HG02623 (cell line): ENCODE measurements around the gene SEC24B.
A peak's percentile ranks its signal among the peaks of the same experiment; 100 is the strongest.
"Not testable (repeated sequence)": the region's sequence is repeated elsewhere in the genome, so short reads cannot be mapped to it uniquely, and the experiment has no call there.

Source experiments
- ATAC-seq: cut with Tn5 transposase; IDR thresholded peaks from one replicate; pipeline ENCODE4 v1.9.1; 2021; ENCODE audit warnings: moderate library complexity; ENCODE audit not compliant: unreplicated experiment

The SEC24B gene

DNA sequence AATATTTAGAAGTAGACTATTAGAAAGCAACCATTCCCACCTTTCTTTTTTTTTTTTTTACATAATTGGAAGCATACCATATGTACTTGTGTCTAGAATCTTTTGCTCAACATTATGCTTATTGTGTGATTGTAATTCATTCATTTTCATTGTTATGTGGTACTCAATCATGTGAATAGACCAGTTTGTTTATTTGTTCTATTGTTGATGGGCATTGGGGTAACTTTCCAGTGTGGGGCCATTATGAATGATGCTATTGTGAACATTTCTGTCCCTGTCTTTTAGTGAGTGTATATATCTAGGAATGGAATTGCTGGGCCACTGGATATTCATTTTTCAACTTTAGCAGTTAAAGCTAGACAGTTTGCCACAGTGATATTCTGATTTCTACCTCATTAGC, 63.9 kb downstream of the SEC24B start:
- no peak for ATAC-seq

DNA sequence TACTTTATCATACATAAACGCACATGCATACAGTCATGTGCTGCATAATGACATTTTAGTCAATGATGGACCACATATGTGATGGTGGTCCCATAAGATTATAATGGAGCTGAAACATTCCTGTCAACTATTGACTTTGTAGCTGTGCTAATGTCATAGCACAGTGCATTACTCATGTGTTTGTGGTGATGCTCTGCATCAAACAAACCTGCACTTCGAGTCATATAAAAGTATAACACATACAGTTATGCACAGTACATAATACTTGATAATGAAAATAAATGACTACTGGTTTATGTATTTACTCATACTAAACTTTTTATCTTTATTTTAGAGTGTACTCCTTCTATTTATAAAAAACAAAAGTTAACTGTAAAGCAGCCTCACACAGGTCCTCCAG, 65.9 kb downstream of the SEC24B start:
- no peak for ATAC-seq

DNA sequence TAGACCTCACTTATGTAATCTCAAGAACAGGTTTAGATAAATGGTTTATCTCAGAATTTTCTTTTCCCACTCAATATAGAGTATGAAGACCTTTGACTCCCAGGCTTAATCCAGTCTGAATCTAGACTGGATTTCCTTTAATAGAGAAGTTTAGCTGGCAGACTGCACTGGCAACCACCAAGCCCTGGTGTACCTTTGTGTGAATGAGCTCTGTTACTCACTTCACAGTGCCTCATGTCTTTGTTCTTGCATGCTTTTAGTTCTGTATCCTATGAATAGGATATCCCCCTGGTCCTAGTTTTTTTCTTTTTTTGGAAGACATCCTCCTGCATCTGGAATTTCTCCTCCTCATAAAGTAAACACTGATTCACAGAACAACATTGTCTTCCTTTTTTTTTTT, 73.3 kb downstream of the SEC24B start:
- ATAC-seq, result no peak

DNA sequence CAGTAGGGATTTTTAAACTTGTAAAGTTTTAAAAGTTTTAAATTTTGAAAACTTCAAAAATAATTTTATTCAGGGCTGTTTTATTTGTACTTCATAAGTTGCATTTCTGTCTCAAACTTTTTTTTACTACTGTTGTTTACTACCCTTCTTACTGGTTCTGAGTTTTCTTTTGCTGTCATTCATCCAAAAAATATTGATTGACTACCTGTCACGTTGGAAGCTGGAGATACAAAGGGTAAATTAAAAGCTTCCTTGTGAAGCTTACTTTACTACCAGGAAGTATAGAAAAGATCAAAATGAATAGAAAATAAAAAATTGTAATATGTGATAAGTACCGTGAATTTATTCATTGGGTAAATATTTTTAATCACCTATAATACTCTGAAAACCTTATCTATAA, 77.1 kb downstream of the SEC24B start:
- ATAC-seq, result no peak

DNA sequence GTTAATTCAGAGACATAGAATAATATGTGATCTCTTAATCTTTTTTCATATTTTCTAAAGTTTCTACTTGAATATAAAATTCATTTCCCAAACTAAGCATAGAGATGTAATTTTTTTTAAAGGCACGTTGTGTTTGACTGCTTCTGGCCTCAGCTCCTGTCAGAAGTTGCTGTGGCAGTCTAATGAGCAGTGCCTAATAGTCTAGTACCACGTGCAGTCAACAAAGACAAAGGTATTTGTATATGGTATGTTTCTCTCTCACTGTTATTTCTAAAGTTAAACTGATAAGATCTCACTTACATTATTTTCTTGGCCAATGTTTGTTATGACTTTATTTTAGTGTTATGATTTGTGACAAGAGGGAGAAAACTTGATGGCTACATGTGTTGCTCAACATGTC, 77.8 kb downstream of the SEC24B start:
- no peak for ATAC-seq

DNA sequence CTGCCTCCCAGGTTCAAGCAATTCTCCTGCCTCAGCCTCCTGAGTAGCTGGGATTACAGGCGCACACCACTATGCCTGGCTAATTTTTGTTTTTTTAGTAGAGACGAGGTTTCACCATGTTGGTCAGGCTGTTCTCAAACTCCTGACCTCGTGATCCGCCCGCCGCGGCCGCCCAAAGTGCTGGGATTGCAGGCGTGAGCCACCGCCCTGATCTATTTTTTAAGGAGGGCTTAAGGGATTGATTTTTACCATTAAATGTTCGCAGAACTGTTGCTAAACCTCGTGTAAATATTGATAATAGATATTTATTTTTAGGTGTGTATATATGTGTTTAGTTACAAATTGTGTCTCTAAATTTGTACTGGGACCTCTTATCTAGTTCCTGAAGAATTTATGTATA, 79.8 kb downstream of the SEC24B start:
- ATAC-seq, result not testable (repeated sequence)

DNA sequence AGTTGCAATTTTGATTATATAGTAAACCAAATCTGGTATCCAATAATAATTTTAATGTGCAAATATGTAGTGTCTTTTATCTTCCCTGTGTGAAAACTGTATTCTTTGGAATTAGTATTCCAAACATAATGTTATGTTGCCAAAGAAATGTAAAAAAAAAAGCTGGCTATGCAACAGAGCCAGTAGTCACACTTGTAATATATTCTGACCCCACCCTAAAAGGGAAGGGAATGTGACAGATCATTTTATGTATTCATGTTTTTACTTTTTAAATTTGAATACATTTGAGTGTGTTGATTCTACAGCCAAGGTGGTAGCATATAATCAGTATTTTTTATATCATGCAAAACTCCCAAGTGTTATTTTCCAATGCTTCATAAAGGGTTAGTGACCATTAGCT, 98.6 kb downstream of the SEC24B start:
- ATAC-seq, result no peak

DNA sequence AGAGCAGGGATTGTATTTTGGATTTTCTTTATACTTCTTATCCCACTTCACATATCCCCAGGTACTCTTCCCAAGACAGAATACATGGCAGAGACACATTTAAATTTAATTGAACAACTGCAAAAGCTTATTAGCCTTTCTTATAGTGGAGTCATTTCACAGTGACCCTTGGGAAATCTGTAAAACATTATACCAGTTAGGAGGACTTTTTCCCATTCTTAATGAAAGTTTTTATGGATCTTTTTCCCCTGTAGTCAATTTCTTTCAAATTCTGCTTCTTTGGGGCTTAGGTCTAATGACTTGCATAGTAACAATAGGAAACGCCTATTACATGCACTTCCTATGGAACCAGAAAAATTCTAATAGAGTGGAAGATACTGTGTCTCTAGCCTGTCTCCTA, 111.8 kb downstream of the SEC24B start:
- no peak for ATAC-seq

DNA sequence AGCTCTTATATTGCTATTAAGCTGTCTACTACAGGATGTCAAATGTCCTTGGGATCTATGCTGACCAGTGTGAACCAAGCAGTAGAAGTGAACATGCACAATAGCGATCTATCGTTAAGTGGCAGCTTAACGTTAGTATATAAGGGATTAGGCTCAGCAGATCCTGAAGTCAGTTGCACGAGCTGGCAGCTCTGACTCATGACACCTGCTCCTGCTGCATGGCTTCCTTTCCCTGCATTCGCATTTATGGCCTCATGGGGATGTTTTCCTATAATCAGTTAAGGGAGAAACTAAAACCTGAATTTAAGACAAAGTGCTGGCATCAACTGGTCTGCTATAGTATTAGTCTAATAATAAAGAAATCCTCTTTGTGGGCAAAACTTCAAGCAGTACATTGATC, 113.8 kb downstream of the SEC24B start:
- no peak for ATAC-seq

DNA sequence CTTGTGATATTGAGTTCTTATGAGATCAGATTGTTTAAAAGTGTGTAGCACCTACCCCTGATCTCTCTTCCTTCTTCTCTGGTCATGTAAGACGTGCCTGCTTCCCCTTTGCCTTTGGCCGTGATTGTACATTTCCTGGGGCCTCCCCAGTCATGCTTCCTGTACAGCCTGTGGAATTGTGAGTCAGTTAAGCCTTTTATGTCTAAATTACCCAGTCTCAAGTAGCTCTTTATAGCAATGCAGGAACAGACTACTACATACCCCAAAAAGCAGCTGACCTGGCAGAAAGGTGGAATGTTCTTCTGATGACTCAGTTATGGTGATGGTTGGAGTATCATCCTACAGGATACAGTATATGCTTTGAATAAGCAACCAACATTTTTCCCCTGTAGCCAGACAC, 115.0 kb downstream of the SEC24B start:
- no peak for ATAC-seq

DNA sequence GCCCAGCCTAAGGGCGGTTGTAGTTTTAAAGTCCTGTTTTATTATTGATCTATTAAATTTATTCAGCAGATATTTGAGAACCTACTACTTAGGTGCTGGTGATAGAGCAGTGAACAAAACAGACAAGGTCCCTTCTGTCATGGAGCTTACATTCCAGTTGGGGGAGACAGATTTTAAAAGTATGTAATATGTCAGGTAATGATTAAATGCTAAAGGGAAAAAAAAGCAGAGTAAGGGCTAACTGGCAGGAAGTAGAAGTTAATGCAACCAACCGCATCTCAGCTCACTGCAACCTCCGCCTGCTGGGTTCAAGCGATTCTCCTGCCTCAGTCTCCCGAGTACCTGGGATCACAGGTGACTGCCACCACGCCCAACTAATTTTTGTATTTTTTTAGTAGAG, 118.6 kb downstream of the SEC24B start:
- ATAC-seq, result no peak

DNA sequence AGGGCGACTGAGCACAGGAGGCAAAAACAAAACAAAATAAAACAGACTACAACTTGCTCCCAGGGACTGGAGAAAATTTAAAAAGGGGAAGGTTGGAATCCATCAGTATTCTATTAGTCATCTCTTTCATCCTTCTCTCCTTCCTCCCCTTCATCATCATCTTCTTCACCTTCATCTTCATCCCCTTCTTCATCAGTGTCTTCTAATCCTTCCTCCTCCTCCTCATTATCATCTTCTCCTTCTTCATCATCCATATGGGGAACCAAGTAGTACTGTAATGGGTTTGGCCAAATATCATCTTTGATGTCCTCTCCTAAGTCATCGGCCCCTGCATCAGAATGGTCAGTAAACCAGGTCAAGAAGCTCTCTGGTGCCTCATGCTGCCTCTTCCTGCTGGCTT, 119.5 kb downstream of the SEC24B start:
- no peak for ATAC-seq

DNA sequence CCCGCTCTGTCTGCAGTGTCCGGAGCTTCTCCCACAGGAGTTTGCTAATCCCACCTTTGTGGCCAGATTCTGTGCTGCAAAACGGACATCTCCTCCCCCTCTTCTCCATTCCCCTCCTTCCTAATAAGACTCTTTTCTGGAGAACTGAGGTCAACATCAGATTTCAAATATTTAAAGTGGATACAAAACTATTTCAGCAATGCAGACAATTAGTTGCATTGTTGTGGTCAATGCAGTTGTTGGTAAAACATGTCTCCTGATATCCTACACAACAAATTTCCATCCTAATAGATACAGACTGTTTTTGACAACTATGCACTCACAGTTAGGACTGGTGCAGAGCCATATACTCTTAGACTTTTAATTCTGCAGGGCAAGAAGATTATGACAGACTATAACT, 121.4 kb downstream of the SEC24B start:
- no peak for ATAC-seq

DNA sequence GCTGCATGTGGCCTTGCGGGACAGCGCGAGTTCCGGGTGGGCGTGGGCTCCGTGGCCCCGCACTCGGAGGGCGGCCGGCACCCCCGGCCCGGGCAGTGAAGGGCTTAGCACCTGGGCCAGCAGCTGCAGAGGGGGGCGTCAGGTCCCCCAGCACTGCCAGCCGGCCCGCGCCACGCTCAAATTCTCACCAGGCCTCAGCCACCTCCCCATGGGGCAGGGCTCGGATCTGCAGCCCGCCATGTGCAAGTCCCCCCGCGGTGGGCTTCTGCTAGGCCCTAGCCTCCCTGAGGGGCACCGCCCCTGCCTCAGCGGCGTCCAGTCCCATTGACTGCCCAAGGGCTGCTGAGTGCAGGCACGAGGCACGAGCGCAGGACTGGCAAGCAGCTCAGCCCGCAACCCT, 123.8 kb downstream of the SEC24B start:
- no peak for ATAC-seq

DNA sequence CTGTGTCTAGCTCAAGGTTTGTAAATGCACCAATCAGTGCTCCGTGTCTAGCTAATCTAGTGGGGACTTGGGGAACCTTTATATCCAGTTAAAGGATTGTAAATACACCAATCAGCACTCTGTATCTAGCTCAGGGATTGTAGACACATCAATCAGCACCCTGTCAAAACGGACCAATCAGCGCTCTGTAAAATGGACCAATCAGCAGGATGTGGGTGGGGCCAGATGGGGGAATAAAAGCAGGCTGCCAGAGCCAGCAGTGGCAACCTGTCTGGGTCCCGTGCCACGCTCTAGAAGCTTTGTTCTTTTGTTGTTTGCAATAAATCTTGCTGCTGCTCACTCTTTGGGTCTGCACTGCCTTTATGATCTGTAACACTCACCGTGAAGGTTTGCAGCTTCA, 124.5 kb downstream of the SEC24B start:
- not testable (repeated sequence) for ATAC-seq

DNA sequence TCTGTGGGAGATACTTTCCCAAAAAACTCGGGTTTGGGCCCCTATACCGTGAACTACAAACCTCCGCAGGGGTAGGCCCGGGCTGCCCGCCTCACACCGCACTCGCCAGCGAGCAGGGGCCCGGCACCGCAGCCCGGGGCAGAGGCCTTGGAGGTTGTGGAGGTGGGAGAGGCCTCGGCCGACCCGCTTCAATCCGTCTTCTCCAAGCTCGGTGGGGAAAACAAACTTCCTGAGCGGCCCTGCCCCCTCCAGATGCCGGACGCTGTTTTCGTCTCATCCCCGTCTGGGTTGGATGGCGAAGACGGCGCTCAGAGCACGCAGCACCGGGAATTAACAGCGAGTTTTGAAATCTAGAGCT, 126.0 kb downstream of the SEC24B start:
- peak; percentile 16 for ATAC-seq

DNA sequence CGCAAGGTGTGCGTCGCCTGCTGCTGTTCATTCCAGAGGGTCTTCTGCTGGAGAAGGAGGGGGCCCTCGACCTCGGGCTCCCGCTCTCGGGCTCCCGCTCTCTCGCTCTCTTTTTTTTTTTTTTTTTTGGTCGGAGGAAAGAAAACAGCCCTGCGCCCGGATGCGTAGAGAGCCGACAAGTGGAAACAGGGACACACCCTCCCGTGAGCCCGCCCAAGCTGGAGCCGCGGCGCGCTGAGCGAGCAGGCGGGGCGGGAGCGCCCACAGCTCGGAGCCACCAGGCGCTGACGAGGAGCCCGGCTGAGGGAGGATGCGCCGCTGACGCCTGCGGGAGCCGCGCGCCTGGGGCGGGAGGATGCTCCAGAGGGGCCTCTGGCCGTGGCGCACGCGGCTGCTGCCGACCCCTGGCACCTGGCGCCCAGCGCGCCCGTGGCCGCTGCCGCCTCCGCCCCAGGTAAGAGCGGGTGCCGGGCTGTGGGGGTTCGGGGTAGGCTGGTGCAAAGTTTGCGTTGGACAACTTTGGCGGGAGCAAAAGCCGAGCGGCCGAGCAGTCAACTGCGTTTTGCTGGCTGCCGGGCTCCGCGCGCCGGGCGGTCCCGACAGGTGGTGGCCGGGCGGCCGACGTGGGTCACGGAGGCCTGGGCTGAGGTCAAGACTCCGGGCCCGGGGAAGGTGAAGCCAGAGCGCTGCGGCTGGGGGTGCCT, 126.5 kb downstream of the SEC24B start, which contains the start of gene MCUB:
Gene MCUB, plus strand, starts transcription at position 264 of the 704 bp plus-strand sequence. Its CDS starts 92 bp downstream, at position 356.
- ATAC-seq, result peak; percentile 89

DNA sequence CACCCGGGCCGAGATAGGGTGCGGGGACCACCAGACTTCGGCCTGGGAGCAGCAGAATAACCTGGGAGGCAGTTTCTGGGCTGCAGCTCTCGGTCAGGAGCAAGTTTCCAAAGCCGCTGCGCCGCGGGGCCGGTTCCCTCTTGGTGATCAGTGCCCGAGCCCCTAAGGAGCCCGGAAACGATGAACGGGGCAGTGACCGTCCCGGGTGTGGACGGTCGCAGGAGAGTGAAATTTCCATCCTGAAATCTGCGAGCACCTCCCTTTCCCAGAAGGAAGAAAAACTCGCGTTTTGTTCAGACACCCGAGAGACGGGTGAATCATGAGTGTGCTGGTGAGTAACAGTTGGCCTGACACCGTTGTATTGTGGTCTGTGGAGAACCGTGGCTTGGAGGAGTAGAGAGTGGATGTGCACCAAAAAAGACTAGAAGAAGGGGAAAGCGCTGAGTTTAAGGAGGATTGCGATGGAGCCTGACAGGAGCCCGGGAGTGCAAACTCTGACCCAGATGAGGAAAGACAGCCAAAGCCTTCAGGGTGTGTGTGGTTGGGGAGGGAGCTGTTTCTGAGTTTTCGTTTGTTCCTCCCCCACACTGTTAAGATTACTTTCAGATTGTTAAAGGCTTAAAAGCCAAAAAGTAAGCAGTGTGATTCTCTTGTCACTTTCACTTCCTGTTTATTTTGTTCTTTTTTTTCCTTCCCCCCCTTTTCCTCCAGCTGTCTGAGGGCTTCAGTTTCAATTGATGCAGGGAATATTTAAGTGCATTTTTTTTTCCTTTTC, 127.3 kb downstream of the SEC24B start:
- ATAC-seq, result peak; percentile 57

DNA sequence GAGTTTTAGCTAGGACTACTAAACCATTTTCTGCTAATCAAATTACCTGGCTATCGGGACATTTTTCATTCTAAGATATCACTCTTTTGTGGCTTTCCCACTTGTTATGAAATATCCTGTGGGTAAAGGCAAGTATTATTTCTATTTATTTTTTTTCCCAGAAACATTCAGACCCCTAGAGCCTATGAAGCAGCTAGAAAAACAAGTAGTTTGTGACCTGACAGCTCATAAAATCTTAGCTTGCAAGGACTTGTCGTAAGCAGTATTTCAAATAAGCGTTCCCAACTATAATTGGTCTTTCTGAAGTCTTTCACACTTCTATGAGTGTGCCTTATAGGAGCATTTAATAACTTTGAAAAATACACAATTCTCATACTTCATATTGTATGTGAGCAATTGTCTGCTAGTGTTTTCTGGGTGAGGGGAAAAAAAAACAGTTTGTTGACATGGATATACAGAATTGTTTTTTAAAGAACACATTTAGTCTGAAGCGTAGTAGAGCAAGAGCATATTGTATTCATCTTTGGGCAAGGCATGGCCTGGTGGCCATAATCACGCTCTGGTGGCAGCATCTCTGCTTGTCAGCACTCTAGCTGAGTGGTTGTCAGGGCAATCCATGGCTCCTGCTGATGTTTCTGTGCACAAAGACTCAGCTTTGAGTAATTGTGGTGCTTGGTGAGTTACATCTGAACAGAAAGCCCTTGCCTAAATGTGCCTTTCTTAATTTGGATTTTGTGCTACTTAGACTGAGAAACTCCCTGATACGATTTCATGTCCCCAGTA, 129.0 kb downstream of the SEC24B start:
- ATAC-seq, result no peak

DNA sequence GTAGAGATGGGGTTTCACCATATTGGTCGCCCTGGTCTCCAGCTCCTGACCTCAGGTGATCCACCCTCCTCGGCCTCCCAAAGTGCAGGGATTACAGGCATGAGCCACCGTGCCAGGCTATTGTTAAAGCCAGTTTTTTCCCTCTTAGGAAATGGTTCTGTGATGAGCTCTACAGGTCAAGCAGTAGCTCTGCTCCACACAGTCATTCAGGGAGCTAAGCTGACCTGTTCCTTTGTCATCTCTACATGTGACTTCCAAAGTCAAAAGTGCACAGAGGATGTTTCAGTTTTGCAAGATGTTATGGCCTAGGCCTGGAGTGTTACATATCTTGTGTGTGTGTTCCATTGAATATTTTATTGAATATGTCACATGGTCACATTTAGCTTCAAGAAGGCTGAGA, 137.9 kb downstream of the SEC24B start:
- ATAC-seq, result no peak

DNA sequence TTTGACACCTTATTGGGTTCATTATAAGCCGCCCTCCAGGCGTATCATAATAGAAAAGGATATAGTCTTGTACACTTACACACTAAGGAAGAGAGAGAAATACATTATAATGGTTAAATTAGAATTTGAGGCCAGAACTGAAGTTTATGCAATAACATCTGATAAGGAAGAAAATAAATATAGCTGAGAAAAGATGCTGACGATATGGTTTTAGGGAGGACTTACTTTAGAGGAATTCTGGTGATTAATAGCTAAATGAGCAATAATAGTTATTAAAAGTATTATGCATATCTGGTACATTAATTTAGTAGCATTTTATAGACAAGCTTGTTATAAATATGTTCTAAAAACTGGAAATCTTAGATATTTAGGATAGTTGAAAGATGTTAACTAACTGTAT, 138.5 kb downstream of the SEC24B start:
- no peak for ATAC-seq

DNA sequence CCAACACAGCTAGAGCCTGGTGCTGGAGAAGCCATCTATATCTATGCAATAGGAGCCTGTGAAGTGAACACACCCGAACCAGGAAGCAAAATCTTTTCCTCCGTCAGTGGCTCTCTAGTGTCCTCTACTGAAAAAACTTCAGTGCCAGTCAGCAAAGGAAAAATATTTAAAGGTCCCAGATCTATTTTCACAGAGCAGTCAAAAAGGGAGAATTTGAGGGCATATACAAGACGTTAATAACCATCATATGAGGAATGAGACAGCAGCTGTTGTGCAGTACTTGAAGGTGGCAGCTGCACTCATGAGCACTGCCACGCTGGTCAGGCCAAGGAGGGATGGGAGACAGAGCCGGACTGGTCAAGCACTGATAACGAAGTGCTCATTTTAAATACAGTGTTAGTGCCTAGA, 140.8 kb downstream of the SEC24B start:
- ATAC-seq, result no peak
